GM12878 (cell line): ENCODE results near the gene HACE1. TPM values are rescaled to one million over a fixed set of nuclear protein-coding genes. Genes with fewer than 3 reads are reported as not detected.

Experiments
- ATAC-seq: fragments of 200-7000 bp; cut with Tn5 transposase; 3 replicates; pipeline ENCODE4 v1.9.1; 2020; ENCODE audit warnings: mild to moderate bottlenecking, moderate library complexity
- Bru-seq: library from RNA; stranded (reverse); fragments of 400-500 nt; gene quantifications from one replicate; lab custom pipeline; 2021; lab: Mats Ljungman, UMichigan
- BruChase-seq, 2 experiments: library from RNA; stranded (reverse); fragments of 400-500 nt; gene quantifications; one replicate each; lab custom pipeline; 2021; lab: Mats Ljungman, UMichigan
- BruUV-seq: library from RNA; stranded (reverse); fragments of 400-500 nt; replicated peaks from 2 replicates; lab custom pipeline; 2021; lab: Mats Ljungman, UMichigan
- CTCF ChIA-PET: fragments of 300-600 bp; sonication (Branson Sonifier 250); formaldehyde crosslinking; extraction: SDS; loops from one replicate; lab custom pipeline; 2021; ENCODE audit warnings: inconsistent platforms; lab: Yijun Ruan, JAX
- POLR2A ChIA-PET: fragments of 350-600 bp; formaldehyde crosslinking; extraction: SDS; loops from one replicate; lab custom pipeline; 2021; ENCODE audit warnings: inconsistent platforms; lab: Charles Lee
- RAD21 ChIA-PET: fragments of 300-600 bp; sonication (Branson Sonifier 250); formaldehyde crosslinking; loops from one replicate; lab custom pipeline; 2023; ENCODE audit warnings: antibody characterized with exemption; ENCODE audit not compliant: unreplicated experiment; lab: Charles Lee
- SMC1A ChIA-PET: fragments of 300-600 bp; sonication (Branson Sonifier 250); formaldehyde crosslinking; loops from one replicate; lab custom pipeline; 2023; ENCODE audit not compliant: unreplicated experiment, uncharacterized antibody; lab: Charles Lee
- DNase-seq: peaks from one replicate; pipeline ENCODE4 v3.0.0-alpha.2; 2011; ENCODE audit warnings: low read depth, low spot score
- FAIRE-seq: peaks from 3 replicates; lab custom pipeline; 2011; peaks lifted over from hg19 to GRCh38; lab: Jason Lieb, UNC
- H2AFZ ChIP-seq: 2 replicates; pipeline ENCODE4 v1.6.0; 2011; ENCODE audit warnings: low read depth, low read length, control low read depth; ENCODE audit not compliant: control insufficient read depth
- H3K27ac ChIP-seq: 2 replicates; pipeline ENCODE4 v1.5.1; 2011; ENCODE audit warnings: control low read depth; ENCODE audit not compliant: control insufficient read depth, insufficient read depth
- H3K27me3 ChIP-seq, 2 experiments: replicated peaks in 1 of 2; 2 replicates each; pipeline versions ENCODE4 v1.6.0 to v1.6.1; 2011; ENCODE audit warnings: low read length in 1 of 2; ENCODE audit not compliant: control insufficient read depth in 2 of 2, insufficient read depth in 2 of 2
- H3K36me3 ChIP-seq, 2 experiments: 2 replicates each; pipeline ENCODE4 v1.5.1; 2011; ENCODE audit warnings: low read length in 1 of 2; ENCODE audit not compliant: control insufficient read depth in 2 of 2, insufficient read depth in 2 of 2
- H3K4me1 ChIP-seq: 2 replicates; pipeline ENCODE4 v1.6.1; 2011; ENCODE audit warnings: mild to moderate bottlenecking, low read length, moderate library complexity, mixed read lengths; ENCODE audit not compliant: control insufficient read depth, insufficient read depth
- H3K4me2 ChIP-seq: 2 replicates; pipeline ENCODE4 v1.6.0; 2011; ENCODE audit warnings: control low read depth; ENCODE audit not compliant: control insufficient read depth, insufficient read depth
- H3K4me3 ChIP-seq: fragments of 200-600 bp; sonication (generic); 2 replicates; pipeline ENCODE4 v1.5.1; 2016
- H3K79me2 ChIP-seq: 2 replicates; pipeline ENCODE4 v1.6.0; 2011; ENCODE audit warnings: low read length; ENCODE audit not compliant: control insufficient read depth, insufficient read depth
- H3K9ac ChIP-seq: 2 replicates; pipeline ENCODE4 v1.8.0; 2011; ENCODE audit warnings: low read length, control low read depth, mixed read lengths; ENCODE audit not compliant: control insufficient read depth, insufficient read depth
- H3K9me3 ChIP-seq: replicated peaks from 3 replicates; pipeline ENCODE4 v1.5.1; 2011; ENCODE audit warnings: mild to moderate bottlenecking, low read length; ENCODE audit not compliant: control insufficient read depth, insufficient read depth
- H4K20me1 ChIP-seq: 2 replicates; pipeline ENCODE4 v1.6.0; 2011; ENCODE audit not compliant: control insufficient read depth, insufficient read depth
- CHD4 ChIP-seq: fragments of 200-600 bp; sonication (generic); IDR thresholded peaks from 2 replicates; pipeline ENCODE4 v1.6.1; 2016; ENCODE audit warnings: mild to moderate bottlenecking
- CREM ChIP-seq: IDR thresholded peaks from 2 replicates; pipeline ENCODE4 v1.6.1; 2014; ENCODE audit warnings: antibody characterized with exemption, low read depth
- MXI1 ChIP-seq: fragments of 150-350 bp; IDR thresholded peaks from 2 replicates; pipeline ENCODE4 v1.6.1; 2011; ENCODE audit warnings: low read depth, mild to moderate bottlenecking, inconsistent platforms, low read length, improper control_type of control experiment
- POLR2AphosphoS5 ChIP-seq: IDR thresholded peaks from 2 replicates; pipeline ENCODE4 v1.6.1; 2011; ENCODE audit warnings: mild to moderate bottlenecking, low read length, inconsistent platforms
- RCOR1 ChIP-seq: conservative IDR thresholded peaks from 2 replicates; pipeline ENCODE4 v1.6.1; 2012; ENCODE audit warnings: low read depth, low read length, improper control_type of control experiment
- SP1 ChIP-seq: IDR thresholded peaks from one replicate; pipeline ENCODE4 v1.6.1; 2011; ENCODE audit warnings: low read depth, low read length
- ZBTB4 ChIP-seq: fragments of 450-650 bp; formaldehyde crosslinking; IDR thresholded peaks from 2 replicates; pipeline ENCODE4 v1.4.0; 2022; ENCODE audit warnings: mild to moderate bottlenecking, moderate library complexity
- WGBS: methylation state at CpG from one replicate; pipeline ENCODE4 v1.1.6; 2016; ENCODE audit warnings: low lambda C conversion rate; ENCODE audit not compliant: insufficient replicate concordance, insufficient coverage; ENCODE audit errors: missing lambda C conversion rate; 5-methylcytosine and 5-hydroxymethylcytosine counted together
- in situ Hi-C: fragments of 300-500 bp; cut with MboI; formaldehyde crosslinking; loops from 9 replicates; pipeline ENCODE4 v1.14.3; 2018; ENCODE audit warnings: mixed read lengths
- intact Hi-C: fragments of 100-400 bp; cut with micrococcal nuclease; formaldehyde crosslinking; loops from one replicate; pipeline ENCODE4 v1.14.2; 2022; ENCODE audit not compliant: unreplicated experiment
- long read RNA-seq, 2 experiments: library from polyadenylated mRNA; unstranded; transcript quantifications; one replicate each; pipeline ENCODE4 v2.0.0, GENCODE V29; 2019 to 2020
- polyA minus RNA-seq, 3 experiments: library from RNA; depleted of rRNA, polyadenylated mRNA; stranded (reverse); fragments of >200 nt; gene quantifications; 2 replicates each; pipeline ENCODE4 v1.2.3, GENCODE V29; 2011
- polyA plus RNA-seq, 11 experiments: library from polyadenylated mRNA; depleted of rRNA in 4 of 11; unstranded in 6 of 11; stranded (reverse) in 5 of 11; fragments of >200 nt; fragmentation: Nextera tagmentation in 4 of 11; fragmentation: Illumina TruSeq in 1 of 11; extraction: Ambion mirVana in 4 of 11; extraction: Trizol in 1 of 11; gene quantifications; 1 replicate in 1 of 11; 2 replicates in 10 of 11; pipeline versions ENCODE4 v1.2.1 to v1.2.3, GENCODE V29; 2011 to 2016; ENCODE audit warnings: inconsistent platforms in 2 of 11, missing spikeins in 2 of 11, low read depth in 1 of 11
- total RNA-seq, 4 experiments: library from RNA; depleted of rRNA in 3 of 4; stranded (reverse); fragments of >200 nt in 3 of 4; fragmentation: Illumina TruSeq in 1 of 4; extraction: Trizol in 1 of 4; gene quantifications; 2 replicates each; pipeline versions ENCODE4 v1.2.1 to v1.2.3, GENCODE V29; 2013 to 2021
- TF ChIP-seq, protein P1 (sequence below): IDR thresholded peaks from 2 replicates; pipeline ENCODE4 v1.6.1; 2011; ENCODE audit warnings: low read depth, mild to moderate bottlenecking, low read length, moderate library complexity, borderline replicate concordance; ENCODE audit errors: extremely low read depth

Gene HACE1, protein sequence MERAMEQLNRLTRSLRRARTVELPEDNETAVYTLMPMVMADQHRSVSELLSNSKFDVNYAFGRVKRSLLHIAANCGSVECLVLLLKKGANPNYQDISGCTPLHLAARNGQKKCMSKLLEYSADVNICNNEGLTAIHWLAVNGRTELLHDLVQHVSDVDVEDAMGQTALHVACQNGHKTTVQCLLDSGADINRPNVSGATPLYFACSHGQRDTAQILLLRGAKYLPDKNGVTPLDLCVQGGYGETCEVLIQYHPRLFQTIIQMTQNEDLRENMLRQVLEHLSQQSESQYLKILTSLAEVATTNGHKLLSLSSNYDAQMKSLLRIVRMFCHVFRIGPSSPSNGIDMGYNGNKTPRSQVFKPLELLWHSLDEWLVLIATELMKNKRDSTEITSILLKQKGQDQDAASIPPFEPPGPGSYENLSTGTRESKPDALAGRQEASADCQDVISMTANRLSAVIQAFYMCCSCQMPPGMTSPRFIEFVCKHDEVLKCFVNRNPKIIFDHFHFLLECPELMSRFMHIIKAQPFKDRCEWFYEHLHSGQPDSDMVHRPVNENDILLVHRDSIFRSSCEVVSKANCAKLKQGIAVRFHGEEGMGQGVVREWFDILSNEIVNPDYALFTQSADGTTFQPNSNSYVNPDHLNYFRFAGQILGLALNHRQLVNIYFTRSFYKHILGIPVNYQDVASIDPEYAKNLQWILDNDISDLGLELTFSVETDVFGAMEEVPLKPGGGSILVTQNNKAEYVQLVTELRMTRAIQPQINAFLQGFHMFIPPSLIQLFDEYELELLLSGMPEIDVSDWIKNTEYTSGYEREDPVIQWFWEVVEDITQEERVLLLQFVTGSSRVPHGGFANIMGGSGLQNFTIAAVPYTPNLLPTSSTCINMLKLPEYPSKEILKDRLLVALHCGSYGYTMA
- total RNA-seq (2013; cell fraction: nucleolus; rRNA removed), result 111 and 115 TPM in 2 replicates
- total RNA-seq (2014; rRNA removed), result 6.4 and 7.7 TPM in 2 replicates
- total RNA-seq (2014; rRNA removed; fragmentation: Illumina TruSeq; extraction: Trizol), result 6.7 and 7.4 TPM in 2 replicates
- total RNA-seq (2021), result 6.0 and 6.7 TPM in 2 replicates
- polyA plus RNA-seq (2011; ENCODE audit: low read depth), result 3.8 TPM
- 16.9 and 31.2 TPM in 2 replicates for polyA plus RNA-seq (2011; rRNA removed)
- polyA plus RNA-seq (2011; cell fraction: cytosol; rRNA removed), result 6.7 and 6.8 TPM in 2 replicates
- polyA plus RNA-seq (2011; cell fraction: nucleus; rRNA removed), result 17.1 and 22.9 TPM in 2 replicates
- 3.6 and 6.1 TPM in 2 replicates for polyA plus RNA-seq (2012)
- polyA plus RNA-seq (2014; fragmentation: Illumina TruSeq; extraction: Trizol), result 5.3 and 5.5 TPM in 2 replicates
- 1 to 10 TPM; 1.6 to 2.6 TPM for polyA plus RNA-seq (2014; fragmentation: Nextera tagmentation; extraction: Ambion mirVana)
- 4.7 and 5.7 TPM in 2 replicates for polyA plus RNA-seq (2014; rRNA removed)
- 1 to 10 TPM; 3.6 to 5.0 TPM for polyA plus RNA-seq (2016; fragmentation: Nextera tagmentation; extraction: Ambion mirVana)
- 21.7 and 32.0 TPM in 2 replicates for polyA minus RNA-seq (2011; rRNA and poly(A)+ RNA removed)
- 4.5 and 8.6 TPM in 2 replicates for polyA minus RNA-seq (2011; cell fraction: cytosol; rRNA and poly(A)+ RNA removed)
- 21.2 and 31.7 TPM in 2 replicates for polyA minus RNA-seq (2011; cell fraction: nucleus; rRNA and poly(A)+ RNA removed)
- Bru-seq, nascent RNA, result percentile 62 among the genes with signal in this experiment
- percentile 68 among the genes with signal in this experiment for BruChase-seq, experiment 1, labeled RNA remaining after a 6-hour chase
- percentile 70 among the genes with signal in this experiment for BruChase-seq, experiment 2, labeled RNA remaining after a 2-hour chase
- long read RNA-seq, experiment 1, partial matches to known transcripts, result 0 of 2 reads
- long read RNA-seq, experiment 1, other reads (novel, unspliced or antisense), result 2 of 2 reads
- long read RNA-seq, experiment 2, partial matches to known transcripts, result 2 of 7 reads
- long read RNA-seq, experiment 2, other reads (novel, unspliced or antisense), result 3 of 7 reads

DNA sequence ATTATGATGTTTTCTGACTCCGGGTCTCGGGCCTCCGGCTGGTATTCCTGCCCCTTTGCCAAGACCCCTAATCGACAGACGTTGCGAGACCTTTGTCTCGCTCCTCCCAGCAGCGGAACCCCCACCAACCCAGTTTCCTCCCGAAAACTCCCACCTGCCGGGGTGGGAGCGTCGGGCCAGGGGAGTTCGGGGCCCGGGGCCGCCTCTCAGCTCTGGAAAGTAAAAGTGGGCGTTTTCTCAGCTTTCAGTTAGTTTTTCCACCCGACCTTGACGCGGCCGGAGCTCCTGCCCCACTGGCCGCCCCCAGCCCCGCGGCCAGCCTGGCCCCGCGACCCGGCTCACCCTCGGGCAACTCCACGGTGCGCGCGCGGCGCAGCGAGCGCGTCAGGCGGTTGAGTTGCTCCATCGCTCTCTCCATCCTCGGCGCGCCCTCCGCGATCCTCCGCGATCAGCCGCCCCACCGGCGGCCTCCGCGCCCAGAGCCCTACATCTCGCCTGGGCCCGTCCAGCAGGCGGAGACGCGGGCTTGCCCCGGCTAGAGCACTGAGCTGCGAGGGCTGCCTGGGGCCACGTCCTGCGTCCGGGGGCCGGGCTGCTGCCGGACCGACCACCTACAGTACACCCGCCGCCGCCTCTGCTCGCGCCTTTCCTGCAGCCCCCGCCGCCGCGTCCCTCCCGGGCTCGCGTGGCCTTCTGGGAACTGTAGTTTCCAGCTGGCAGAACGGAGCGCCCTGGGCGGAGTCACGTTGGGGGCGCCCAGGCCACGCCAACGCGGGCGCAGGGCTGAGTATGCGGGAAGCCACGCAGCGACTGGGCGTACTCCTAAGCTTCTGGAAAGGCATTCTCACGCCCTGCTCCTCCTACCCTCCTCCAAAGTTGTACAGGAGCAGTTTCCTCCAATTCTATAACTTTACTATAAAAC is at the start of gene HACE1:
TSS of gene HACE1 (minus strand) at position 695 of the 922 bp plus-strand sequence. CDS start at position 418, 277 bp downstream.
- no peaks in the 10 kb centered on the region for H3K36me3 ChIP-seq
- ChIA-PET CTCF (interaction anchor here (1.0 to 2.7 kb wide), 4 partner anchors 12 to 227 kb away, joined by 3 to 18 read pairs (median 4); no protein-coding TSS in a partner anchor), RAD21 (interaction anchor here (0.6 to 1.4 kb wide), 2 partner anchors 14 to 218 kb away, joined by 3 to 4 read pairs; no protein-coding TSS in a partner anchor), POLR2A (interaction anchor here (0.6 to 1.0 kb wide), 2 partner anchors 70 to 339 kb away, joined by 3 read pairs; no protein-coding TSS in a partner anchor), SMC1A (interaction anchor here (0.7 to 2.7 kb wide), 5 partner anchors 10 to 70 kb away, joined by 3 to 12 read pairs (median 3); no protein-coding TSS in a partner anchor)
- H3K4me3 ChIP-seq, result peak within 1 kb of the TSS; percentile 100
- in situ Hi-C loops, result no loop called here
- ATAC-seq (peak; percentile 99), FAIRE-seq (no peak), DNase-seq (peak; percentile 45)
- no peaks in the 10 kb centered on the region for H4K20me1 ChIP-seq
- peak within 1 kb of the TSS; percentile 42 for H3K27ac ChIP-seq
- H2AFZ ChIP-seq, result peak within 1 kb of the TSS; percentile 98
- peak within 1 kb of the TSS; percentile 74 for H3K9ac ChIP-seq
- peak within 1 kb of the TSS; percentile 98 for H3K4me2 ChIP-seq
- TSS peak; percentile 82 for BruUV-seq
- no peaks in the 10 kb centered on the region for H3K4me1 ChIP-seq
- intact Hi-C loops, result no loop called here
- no peaks in the 10 kb centered on the region for H3K9me3 ChIP-seq
- WGBS, result 2% methylated on average over 81 of the region's 89 CpGs
- H3K27me3 ChIP-seq, result no peaks in the 10 kb centered on the region
- H3K79me2 ChIP-seq, result no peaks in the 10 kb centered on the region
- TF ChIP-seq ZBTB4 (CRISPR knock-in tag) (no peak), POLR2AphosphoS5 (no peak), SP1 (no peak), CREM (peak; percentile 78), MXI1 (peak; percentile 60; the same call in 1 of the 2 replicates), CHD4 (no peak), RCOR1 (no peak)
- TF ChIP-seq, protein P1, sequence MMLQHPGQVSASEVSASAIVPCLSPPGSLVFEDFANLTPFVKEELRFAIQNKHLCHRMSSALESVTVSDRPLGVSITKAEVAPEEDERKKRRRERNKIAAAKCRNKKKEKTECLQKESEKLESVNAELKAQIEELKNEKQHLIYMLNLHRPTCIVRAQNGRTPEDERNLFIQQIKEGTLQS, result no peak
